ENCODE measurements around the gene GJC2. TPM values are rescaled to one million over a fixed set of nuclear protein-coding genes. Genes with fewer than 3 reads are reported as not detected.

Gene GJC2
- total RNA-seq, 2 experiments from 2014 or later: 2.1 to 2.4 TPM

DNA sequence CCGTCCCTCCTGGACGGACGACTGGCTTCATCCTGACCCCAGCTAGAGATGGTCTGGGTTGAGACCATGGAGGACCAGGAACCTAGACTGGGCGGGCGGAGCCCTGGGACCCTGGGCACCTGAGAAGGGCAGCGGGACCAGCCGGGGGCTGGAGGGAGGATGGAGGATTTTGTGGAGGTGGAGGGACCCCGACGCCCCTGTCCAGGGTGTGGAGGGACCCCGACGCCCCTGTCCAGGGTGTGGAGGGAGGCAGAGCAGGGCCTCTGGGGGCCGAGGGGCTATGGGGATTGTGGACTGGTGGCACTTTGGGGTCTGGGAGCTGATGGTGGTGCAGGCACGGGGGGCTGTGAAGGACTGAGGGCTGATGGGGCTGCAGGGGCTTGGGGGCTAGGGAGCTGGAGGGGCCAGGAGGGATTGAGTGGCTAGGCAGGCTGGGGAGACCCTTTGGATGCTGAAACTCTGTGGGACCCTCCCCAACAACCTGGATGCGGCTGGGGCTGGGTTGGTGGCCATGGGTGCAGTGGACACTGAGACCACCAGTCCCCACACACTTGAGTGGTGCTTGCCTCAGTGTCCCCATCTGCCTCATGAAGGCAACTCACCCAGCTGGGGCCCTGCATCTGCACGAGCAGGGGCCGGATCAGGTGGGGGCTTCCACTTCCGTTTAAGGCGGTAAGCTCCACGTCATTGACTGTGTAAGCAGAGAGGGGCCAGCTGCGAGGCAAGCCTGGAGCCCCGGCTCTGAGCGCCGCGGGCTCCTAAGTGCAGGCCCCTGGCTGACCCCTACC, 7.4 kb downstream of the GJC2 start:
- H3K27ac Mint-ChIP-seq: peak overlapping the region; percentile 39
- CTCF ChIA-PET: interaction anchor here (1.3 kb wide), 1 partner anchor 8 kb away, joined by 3 read pairs; no protein-coding TSS in a partner anchor
- peak in 3 of 14 experiments; percentile 3 to 38 (median 36) for DNase-seq
- H3K4me1 Mint-ChIP-seq (ENCODE audit: low read depth): peaks cover 19% of the 10 kb centered on the region
- POLR2A ChIA-PET: interaction anchor here (1.1 to 2.4 kb wide), 4 partner anchors 8 to 17 kb away, joined by 3 to 10 read pairs (median 6); partner anchors contain the start of genes GUK1 and IBA57
- TF ChIP-seq, protein P1, sequence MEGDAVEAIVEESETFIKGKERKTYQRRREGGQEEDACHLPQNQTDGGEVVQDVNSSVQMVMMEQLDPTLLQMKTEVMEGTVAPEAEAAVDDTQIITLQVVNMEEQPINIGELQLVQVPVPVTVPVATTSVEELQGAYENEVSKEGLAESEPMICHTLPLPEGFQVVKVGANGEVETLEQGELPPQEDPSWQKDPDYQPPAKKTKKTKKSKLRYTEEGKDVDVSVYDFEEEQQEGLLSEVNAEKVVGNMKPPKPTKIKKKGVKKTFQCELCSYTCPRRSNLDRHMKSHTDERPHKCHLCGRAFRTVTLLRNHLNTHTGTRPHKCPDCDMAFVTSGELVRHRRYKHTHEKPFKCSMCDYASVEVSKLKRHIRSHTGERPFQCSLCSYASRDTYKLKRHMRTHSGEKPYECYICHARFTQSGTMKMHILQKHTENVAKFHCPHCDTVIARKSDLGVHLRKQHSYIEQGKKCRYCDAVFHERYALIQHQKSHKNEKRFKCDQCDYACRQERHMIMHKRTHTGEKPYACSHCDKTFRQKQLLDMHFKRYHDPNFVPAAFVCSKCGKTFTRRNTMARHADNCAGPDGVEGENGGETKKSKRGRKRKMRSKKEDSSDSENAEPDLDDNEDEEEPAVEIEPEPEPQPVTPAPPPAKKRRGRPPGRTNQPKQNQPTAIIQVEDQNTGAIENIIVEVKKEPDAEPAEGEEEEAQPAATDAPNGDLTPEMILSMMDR (IDR thresholded peaks at IDR 0.05): no peak
- H3K27ac ChIP-seq (ENCODE audit: low read depth in 1 of 2, low read length in 2 of 2): no peak overlapping the region
- H3K4me3 Mint-ChIP-seq: no peak overlapping the region
- no peaks in the 10 kb centered on the region for H3K27me3 ChIP-seq (ENCODE audit: control insufficient read depth in 1 of 2, insufficient read depth in 2 of 2, low read length in 2 of 2)
- H3K4me1 ChIP-seq (ENCODE audit: insufficient read depth, low read length): peaks cover 25% of the 10 kb centered on the region
- no peak overlapping the region for H3K4me3 ChIP-seq (ENCODE audit: low read length)
- intact Hi-C loops (cut with DNase I, micrococcal nuclease): no loop called here
- no peaks in the 10 kb centered on the region for H3K36me3 ChIP-seq (ENCODE audit: insufficient read depth, low read length)
- no peaks in the 10 kb centered on the region for H3K27me3 Mint-ChIP-seq
- H3K9me3 Mint-ChIP-seq: no peaks in the 10 kb centered on the region
- no peaks in the 10 kb centered on the region for H3K9me3 ChIP-seq (ENCODE audit: control insufficient read depth in 1 of 2, insufficient read depth in 1 of 2, low read length in 2 of 2)
- peak; percentile 47 for ATAC-seq (ENCODE audit: poor library complexity)
- no peaks in the 10 kb centered on the region for H3K36me3 Mint-ChIP-seq (ENCODE audit: low read depth)

DNA sequence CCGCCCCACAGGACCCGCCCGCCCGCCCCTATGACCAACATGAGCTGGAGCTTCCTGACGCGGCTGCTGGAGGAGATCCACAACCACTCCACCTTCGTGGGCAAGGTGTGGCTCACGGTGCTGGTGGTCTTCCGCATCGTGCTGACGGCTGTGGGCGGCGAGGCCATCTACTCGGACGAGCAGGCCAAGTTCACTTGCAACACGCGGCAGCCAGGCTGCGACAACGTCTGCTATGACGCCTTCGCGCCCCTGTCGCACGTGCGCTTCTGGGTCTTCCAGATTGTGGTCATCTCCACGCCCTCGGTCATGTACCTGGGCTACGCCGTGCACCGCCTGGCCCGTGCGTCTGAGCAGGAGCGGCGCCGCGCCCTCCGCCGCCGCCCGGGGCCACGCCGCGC, 8.0 kb downstream of the GJC2 start:
- Histone ChIP-seq H3K27me3 (ENCODE audit: control insufficient read depth in 1 of 2, insufficient read depth in 2 of 2, low read length in 2 of 2) (no peaks in the 10 kb centered on the region), H3K4me1 (ENCODE audit: insufficient read depth, low read length) (peaks cover 31% of the 10 kb centered on the region), H3K27ac (ENCODE audit: low read depth in 1 of 2, low read length in 2 of 2) (no peak overlapping the region), H3K9me3 (ENCODE audit: control insufficient read depth in 1 of 2, insufficient read depth in 1 of 2, low read length in 2 of 2) (no peaks in the 10 kb centered on the region), H3K36me3 (ENCODE audit: insufficient read depth, low read length) (no peaks in the 10 kb centered on the region), H3K4me3 (ENCODE audit: low read length) (no peak overlapping the region)
- no peaks in the 10 kb centered on the region for H3K9me3 Mint-ChIP-seq
- H3K27ac Mint-ChIP-seq: no peak overlapping the region
- peaks cover 25% of the 10 kb centered on the region for H3K4me1 Mint-ChIP-seq (ENCODE audit: low read depth)
- H3K36me3 Mint-ChIP-seq (ENCODE audit: low read depth): no peaks in the 10 kb centered on the region
- H3K27me3 Mint-ChIP-seq: no peaks in the 10 kb centered on the region
- POLR2A ChIA-PET: interaction anchor here (1.1 to 2.4 kb wide), 3 partner anchors 8 to 18 kb away, joined by 3 to 10 read pairs (median 8); partner anchors contain the start of genes GUK1 and IBA57
- H3K4me3 Mint-ChIP-seq: no peak overlapping the region
- ATAC-seq (ENCODE audit: poor library complexity) (no peak), DNase-seq (no peak)
- TF ChIP-seq, protein P1 (IDR thresholded peaks at IDR 0.05): no peak
- CTCF ChIA-PET: no interaction called here
- intact Hi-C loops (cut with DNase I, micrococcal nuclease): no loop called here

DNA sequence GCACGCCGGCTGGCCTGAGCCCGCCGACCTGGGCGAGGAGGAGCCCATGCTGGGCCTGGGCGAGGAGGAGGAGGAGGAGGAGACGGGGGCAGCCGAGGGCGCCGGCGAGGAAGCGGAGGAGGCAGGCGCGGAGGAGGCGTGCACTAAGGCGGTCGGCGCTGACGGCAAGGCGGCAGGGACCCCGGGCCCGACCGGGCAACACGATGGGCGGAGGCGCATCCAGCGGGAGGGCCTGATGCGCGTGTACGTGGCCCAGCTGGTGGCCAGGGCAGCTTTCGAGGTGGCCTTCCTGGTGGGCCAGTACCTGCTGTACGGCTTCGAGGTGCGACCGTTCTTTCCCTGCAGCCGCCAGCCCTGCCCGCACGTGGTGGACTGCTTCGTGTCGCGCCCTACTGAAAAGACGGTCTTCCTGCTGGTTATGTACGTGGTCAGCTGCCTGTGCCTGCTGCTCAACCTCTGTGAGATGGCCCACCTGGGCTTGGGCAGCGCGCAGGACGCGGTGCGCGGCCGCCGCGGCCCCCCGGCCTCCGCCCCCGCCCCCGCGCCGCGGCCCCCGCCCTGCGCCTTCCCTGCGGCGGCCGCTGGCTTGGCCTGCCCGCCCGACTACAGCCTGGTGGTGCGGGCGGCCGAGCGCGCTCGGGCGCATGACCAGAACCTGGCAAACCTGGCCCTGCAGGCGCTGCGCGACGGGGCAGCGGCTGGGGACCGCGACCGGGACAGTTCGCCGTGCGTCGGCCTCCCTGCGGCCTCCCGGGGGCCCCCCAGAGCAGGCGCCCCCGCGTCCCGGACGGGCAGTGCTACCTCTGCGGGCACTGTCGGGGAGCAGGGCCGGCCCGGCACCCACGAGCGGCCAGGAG, 8.6 kb downstream of the GJC2 start:
- peaks cover 37% of the 10 kb centered on the region for H3K4me1 ChIP-seq (ENCODE audit: insufficient read depth, low read length)
- no peak for DNase-seq
- H3K27me3 Mint-ChIP-seq: no peaks in the 10 kb centered on the region
- no peak overlapping the region for H3K27ac Mint-ChIP-seq
- H3K4me3 Mint-ChIP-seq: no peak overlapping the region
- no peaks in the 10 kb centered on the region for H3K36me3 ChIP-seq (ENCODE audit: insufficient read depth, low read length)
- POLR2A ChIA-PET: interaction anchor here (1.1 to 2.4 kb wide), 2 partner anchors 14 to 18 kb away, joined by 3 to 10 read pairs; partner anchors contain the start of gene GUK1
- H3K36me3 Mint-ChIP-seq (ENCODE audit: low read depth): no peaks in the 10 kb centered on the region
- no peak overlapping the region for H3K27ac ChIP-seq (ENCODE audit: low read depth in 1 of 2, low read length in 2 of 2)
- intact Hi-C loops (cut with DNase I, micrococcal nuclease): no loop called here
- TF ChIP-seq, protein P1 (IDR thresholded peaks at IDR 0.05): no peak
- peaks cover 26% of the 10 kb centered on the region for H3K4me1 Mint-ChIP-seq (ENCODE audit: low read depth)
- no peak overlapping the region for H3K4me3 ChIP-seq (ENCODE audit: low read length)
- no peak for ATAC-seq (ENCODE audit: poor library complexity)
- H3K9me3 ChIP-seq (ENCODE audit: control insufficient read depth in 1 of 2, insufficient read depth in 1 of 2, low read length in 2 of 2): no peaks in the 10 kb centered on the region
- H3K27me3 ChIP-seq (ENCODE audit: control insufficient read depth in 1 of 2, insufficient read depth in 2 of 2, low read length in 2 of 2): no peaks in the 10 kb centered on the region
- CTCF ChIA-PET: no interaction called here
- no peaks in the 10 kb centered on the region for H3K9me3 Mint-ChIP-seq
